ENCODE data around the gene SV2B.

The SV2B gene

DNA sequence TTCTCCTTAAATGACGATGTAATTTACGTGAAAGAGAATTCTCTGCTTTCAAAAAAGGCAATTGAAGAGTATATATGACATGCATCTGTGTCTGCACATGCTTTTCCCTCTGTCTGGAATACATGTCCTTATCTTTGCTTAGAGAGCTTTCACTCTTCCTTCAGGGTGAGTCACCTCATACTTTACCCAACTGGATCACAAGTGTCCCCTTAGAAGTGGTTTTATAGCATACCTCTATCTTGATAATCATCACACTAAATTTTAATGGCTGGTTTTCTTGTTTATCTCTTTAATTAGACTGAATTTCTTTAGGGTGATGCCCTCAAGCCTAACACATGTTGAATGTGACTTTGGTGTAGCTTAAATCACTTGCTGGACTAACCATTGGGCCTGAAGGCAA is 178.9 kb downstream of the SV2B start:
- Histone ChIP-seq H3K36me3 (ENCODE audit: control insufficient read depth in 1 of 2, insufficient read depth in 2 of 2, low read length in 2 of 2) (no peaks in the 10 kb centered on the region), H3K4me3 (ENCODE audit: low read depth in 1 of 2, low read length in 2 of 2) (no peak overlapping the region), H3K4me1 (ENCODE audit: control insufficient read depth in 1 of 2, insufficient read depth in 2 of 2, low read length in 2 of 2) (no peaks in the 10 kb centered on the region), H3K27ac (ENCODE audit: low read length) (no peak overlapping the region), H3K27me3 (ENCODE audit: low read depth, low read length) (no peaks in the 10 kb centered on the region), H3K9me3 (ENCODE audit: control insufficient read depth in 1 of 2, low read length in 2 of 2) (no peaks in the 10 kb centered on the region)

DNA sequence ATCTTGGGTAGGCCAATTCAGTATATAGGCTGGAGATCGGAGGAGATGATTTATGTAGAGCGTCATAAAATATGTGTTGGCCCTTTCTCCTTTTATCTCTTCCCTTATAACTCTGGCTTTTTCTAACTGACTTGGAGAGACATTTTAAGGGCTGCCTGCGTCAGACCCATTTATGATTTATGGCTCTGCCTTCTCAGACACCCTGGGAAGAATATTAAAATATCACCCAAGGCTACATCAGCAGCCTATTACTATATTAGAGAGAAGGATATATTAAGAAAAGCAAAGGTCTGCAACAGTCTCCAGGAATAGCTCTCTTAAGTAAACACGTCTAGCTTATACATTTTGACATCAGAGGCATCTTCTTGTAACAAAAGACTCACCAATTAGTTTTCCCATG is 179.4 kb downstream of the SV2B start:
- Histone ChIP-seq H3K27ac (ENCODE audit: low read length) (no peak overlapping the region), H3K4me3 (ENCODE audit: low read depth in 1 of 2, low read length in 2 of 2) (no peak overlapping the region), H3K4me1 (ENCODE audit: control insufficient read depth in 1 of 2, insufficient read depth in 2 of 2, low read length in 2 of 2) (no peaks in the 10 kb centered on the region), H3K27me3 (ENCODE audit: low read depth, low read length) (no peaks in the 10 kb centered on the region), H3K9me3 (ENCODE audit: control insufficient read depth in 1 of 2, low read length in 2 of 2) (no peaks in the 10 kb centered on the region), H3K36me3 (ENCODE audit: control insufficient read depth in 1 of 2, insufficient read depth in 2 of 2, low read length in 2 of 2) (no peaks in the 10 kb centered on the region)

DNA sequence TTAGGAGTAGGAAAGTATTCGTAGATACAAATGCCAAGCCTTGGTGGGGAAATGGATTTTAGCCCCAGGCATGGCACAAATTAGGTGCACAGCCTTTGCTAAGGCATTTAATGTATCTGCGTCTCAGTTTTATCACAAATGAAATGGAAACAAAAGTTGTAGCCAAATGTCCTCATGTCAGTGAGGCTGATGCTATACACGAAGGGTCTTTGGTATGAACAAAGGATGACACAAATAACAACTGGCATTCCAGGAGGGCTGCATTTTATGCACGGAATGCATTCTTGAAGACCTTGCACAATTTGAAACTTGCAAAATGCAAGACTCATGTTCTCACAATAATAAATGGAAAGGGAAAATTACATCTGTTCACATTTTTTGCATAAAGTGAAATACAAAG is 181.9 kb downstream of the SV2B start:
- Histone ChIP-seq H3K27ac (ENCODE audit: low read length) (no peak overlapping the region), H3K4me1 (ENCODE audit: control insufficient read depth in 1 of 2, insufficient read depth in 2 of 2, low read length in 2 of 2) (no peaks in the 10 kb centered on the region), H3K36me3 (ENCODE audit: control insufficient read depth in 1 of 2, insufficient read depth in 2 of 2, low read length in 2 of 2) (no peaks in the 10 kb centered on the region), H3K9me3 (ENCODE audit: control insufficient read depth in 1 of 2, low read length in 2 of 2) (no peaks in the 10 kb centered on the region), H3K27me3 (ENCODE audit: low read depth, low read length) (no peaks in the 10 kb centered on the region), H3K4me3 (ENCODE audit: low read depth in 1 of 2, low read length in 2 of 2) (no peak overlapping the region)

DNA sequence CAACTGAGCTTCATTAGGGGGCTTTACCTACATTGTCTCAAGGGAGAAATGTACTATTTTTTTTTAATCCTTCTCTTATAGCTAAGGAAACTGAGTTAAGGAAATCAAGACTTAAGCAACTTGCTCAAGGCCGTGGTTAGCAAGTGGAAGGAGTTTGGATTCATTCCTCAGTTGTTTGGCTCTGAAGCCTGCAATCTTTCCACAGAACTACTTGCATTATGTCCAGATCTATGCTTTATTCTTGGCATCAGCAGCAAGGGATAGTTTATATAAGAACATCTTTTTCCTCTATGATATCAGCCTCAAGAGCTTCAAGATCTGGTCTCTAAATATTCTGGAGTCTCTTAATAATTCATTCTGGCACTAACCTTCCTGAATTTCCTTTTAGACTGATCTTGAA is 182.4 kb downstream of the SV2B start:
- Histone ChIP-seq H3K27ac (ENCODE audit: low read length) (no peak overlapping the region), H3K4me1 (ENCODE audit: control insufficient read depth in 1 of 2, insufficient read depth in 2 of 2, low read length in 2 of 2) (no peaks in the 10 kb centered on the region), H3K4me3 (ENCODE audit: low read depth in 1 of 2, low read length in 2 of 2) (no peak overlapping the region), H3K9me3 (ENCODE audit: control insufficient read depth in 1 of 2, low read length in 2 of 2) (no peaks in the 10 kb centered on the region), H3K27me3 (ENCODE audit: low read depth, low read length) (no peaks in the 10 kb centered on the region), H3K36me3 (ENCODE audit: control insufficient read depth in 1 of 2, insufficient read depth in 2 of 2, low read length in 2 of 2) (no peaks in the 10 kb centered on the region)

- H3K9me3 ChIP-seq (ENCODE audit: control insufficient read depth in 1 of 2, low read length in 2 of 2): no peaks in the 10 kb centered on the region
- no peak overlapping the region for H3K4me3 ChIP-seq (ENCODE audit: low read depth in 1 of 2, low read length in 2 of 2)
- no peaks in the 10 kb centered on the region for H3K4me1 ChIP-seq (ENCODE audit: control insufficient read depth in 1 of 2, insufficient read depth in 2 of 2, low read length in 2 of 2)
- H3K27me3 ChIP-seq (ENCODE audit: low read depth, low read length): no peaks in the 10 kb centered on the region
- no peaks in the 10 kb centered on the region for H3K36me3 ChIP-seq (ENCODE audit: control insufficient read depth in 1 of 2, insufficient read depth in 2 of 2, low read length in 2 of 2)
- no peak overlapping the region for H3K27ac ChIP-seq (ENCODE audit: low read length)
These were observed 183.1 kb downstream of the SV2B start for GRCh38 chr15:91283155-91283554.

DNA sequence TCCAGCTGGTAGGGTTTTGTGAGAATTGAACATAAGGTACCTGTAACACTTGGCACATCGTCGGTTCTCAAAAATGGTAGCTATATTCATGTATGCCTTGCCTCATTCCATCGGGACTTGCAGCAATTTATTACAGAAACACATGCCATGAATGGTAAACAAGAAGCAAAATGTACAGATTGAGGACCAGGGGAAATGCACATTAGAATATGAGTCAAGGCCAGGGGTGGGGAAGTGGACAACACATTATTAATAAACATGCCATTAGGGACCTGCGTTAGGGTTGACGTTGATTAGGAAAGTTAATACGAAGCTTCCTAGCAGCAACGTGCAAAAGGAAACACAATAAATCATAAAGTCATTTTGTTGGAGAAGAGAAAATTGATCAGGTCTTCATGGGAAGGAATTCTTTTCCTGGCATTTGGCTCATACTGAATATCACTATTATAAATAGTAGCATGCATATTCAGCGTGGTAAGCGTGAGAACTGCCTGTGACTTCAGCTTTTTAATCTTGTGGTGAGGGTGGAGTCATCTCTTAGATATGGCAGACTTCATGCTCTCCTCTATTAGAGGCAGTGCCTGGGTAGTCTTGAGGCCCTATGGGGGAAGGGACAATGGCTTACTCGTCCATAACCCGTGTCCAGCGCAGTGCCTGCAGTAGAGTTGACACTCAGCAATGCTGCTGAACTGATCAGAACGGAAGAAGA is 184.9 kb downstream of the SV2B start:
- Histone ChIP-seq H3K27ac (ENCODE audit: low read length) (no peak overlapping the region), H3K27me3 (ENCODE audit: low read depth, low read length) (no peaks in the 10 kb centered on the region), H3K4me1 (ENCODE audit: control insufficient read depth in 1 of 2, insufficient read depth in 2 of 2, low read length in 2 of 2) (no peaks in the 10 kb centered on the region), H3K4me3 (ENCODE audit: low read depth in 1 of 2, low read length in 2 of 2) (no peak overlapping the region), H3K36me3 (ENCODE audit: control insufficient read depth in 1 of 2, insufficient read depth in 2 of 2, low read length in 2 of 2) (no peaks in the 10 kb centered on the region), H3K9me3 (ENCODE audit: control insufficient read depth in 1 of 2, low read length in 2 of 2) (no peaks in the 10 kb centered on the region)

GRCh38 chr15:91289324-91289723 is 189.3 kb downstream of the SV2B start:
- Histone ChIP-seq H3K36me3 (ENCODE audit: control insufficient read depth in 1 of 2, insufficient read depth in 2 of 2, low read length in 2 of 2) (no peaks in the 10 kb centered on the region), H3K9me3 (ENCODE audit: control insufficient read depth in 1 of 2, low read length in 2 of 2) (no peaks in the 10 kb centered on the region), H3K4me3 (ENCODE audit: low read depth in 1 of 2, low read length in 2 of 2) (no peak overlapping the region), H3K27ac (ENCODE audit: low read length) (no peak overlapping the region), H3K27me3 (ENCODE audit: low read depth, low read length) (no peaks in the 10 kb centered on the region), H3K4me1 (ENCODE audit: control insufficient read depth in 1 of 2, insufficient read depth in 2 of 2, low read length in 2 of 2) (no peaks in the 10 kb centered on the region)

DNA sequence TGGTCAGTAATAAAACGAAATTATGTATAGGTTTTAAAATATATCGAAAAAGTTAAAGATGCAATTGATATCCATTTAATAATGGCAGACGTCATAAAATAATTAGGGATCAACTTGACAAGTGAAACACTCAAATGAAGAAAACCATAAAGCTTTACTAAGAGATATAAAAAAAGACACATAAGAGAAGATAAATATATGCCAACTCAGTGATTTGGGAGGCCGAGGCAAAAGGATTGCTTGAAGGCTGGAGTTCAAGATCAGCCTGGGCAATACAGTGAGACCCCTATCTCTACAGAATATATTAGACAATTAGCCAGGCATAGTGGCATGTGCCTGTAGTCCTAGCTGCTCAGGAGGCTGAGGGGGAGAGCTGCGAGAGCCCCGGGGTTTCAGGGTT is 190.5 kb downstream of the SV2B start:
- Histone ChIP-seq H3K27ac (ENCODE audit: low read length) (no peak overlapping the region), H3K4me1 (ENCODE audit: control insufficient read depth in 1 of 2, insufficient read depth in 2 of 2, low read length in 2 of 2) (no peaks in the 10 kb centered on the region), H3K9me3 (ENCODE audit: control insufficient read depth in 1 of 2, low read length in 2 of 2) (no peaks in the 10 kb centered on the region), H3K36me3 (ENCODE audit: control insufficient read depth in 1 of 2, insufficient read depth in 2 of 2, low read length in 2 of 2) (no peaks in the 10 kb centered on the region), H3K27me3 (ENCODE audit: low read depth, low read length) (no peaks in the 10 kb centered on the region), H3K4me3 (ENCODE audit: low read depth in 1 of 2, low read length in 2 of 2) (no peak overlapping the region)

DNA sequence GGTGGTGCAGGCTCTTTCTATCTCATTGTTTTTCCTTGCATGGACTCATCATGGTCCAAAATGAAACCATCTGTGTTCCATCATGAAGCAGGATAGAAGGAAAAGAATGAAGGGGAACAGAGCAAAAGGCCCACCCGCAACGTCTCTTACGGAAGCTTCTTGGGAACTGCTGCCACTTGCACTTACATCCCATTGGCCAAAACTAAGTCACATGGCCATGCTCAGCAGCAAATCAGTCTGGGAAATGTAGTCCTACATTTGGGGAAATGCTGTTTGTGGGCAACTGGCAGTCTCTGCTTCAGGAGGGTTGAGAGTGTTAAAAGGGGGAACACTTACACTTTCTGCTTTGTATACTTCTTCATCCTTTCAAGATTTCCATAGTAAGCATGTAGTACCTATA is 191.6 kb downstream of the SV2B start:
- Histone ChIP-seq H3K9me3 (ENCODE audit: control insufficient read depth in 1 of 2, low read length in 2 of 2) (no peaks in the 10 kb centered on the region), H3K4me3 (ENCODE audit: low read depth in 1 of 2, low read length in 2 of 2) (no peak overlapping the region), H3K4me1 (ENCODE audit: control insufficient read depth in 1 of 2, insufficient read depth in 2 of 2, low read length in 2 of 2) (no peaks in the 10 kb centered on the region), H3K27me3 (ENCODE audit: low read depth, low read length) (no peaks in the 10 kb centered on the region), H3K36me3 (ENCODE audit: control insufficient read depth in 1 of 2, insufficient read depth in 2 of 2, low read length in 2 of 2) (no peaks in the 10 kb centered on the region), H3K27ac (ENCODE audit: low read length) (no peak overlapping the region)

GRCh38 chr15:91294344-91294743 is 194.3 kb downstream of the SV2B start:
- Histone ChIP-seq H3K4me1 (ENCODE audit: control insufficient read depth in 1 of 2, insufficient read depth in 2 of 2, low read length in 2 of 2) (no peaks in the 10 kb centered on the region), H3K9me3 (ENCODE audit: control insufficient read depth in 1 of 2, low read length in 2 of 2) (no peaks in the 10 kb centered on the region), H3K27ac (ENCODE audit: low read length) (no peak overlapping the region), H3K36me3 (ENCODE audit: control insufficient read depth in 1 of 2, insufficient read depth in 2 of 2, low read length in 2 of 2) (no peaks in the 10 kb centered on the region), H3K27me3 (ENCODE audit: low read depth, low read length) (no peaks in the 10 kb centered on the region), H3K4me3 (ENCODE audit: low read depth in 1 of 2, low read length in 2 of 2) (no peak overlapping the region)

DNA sequence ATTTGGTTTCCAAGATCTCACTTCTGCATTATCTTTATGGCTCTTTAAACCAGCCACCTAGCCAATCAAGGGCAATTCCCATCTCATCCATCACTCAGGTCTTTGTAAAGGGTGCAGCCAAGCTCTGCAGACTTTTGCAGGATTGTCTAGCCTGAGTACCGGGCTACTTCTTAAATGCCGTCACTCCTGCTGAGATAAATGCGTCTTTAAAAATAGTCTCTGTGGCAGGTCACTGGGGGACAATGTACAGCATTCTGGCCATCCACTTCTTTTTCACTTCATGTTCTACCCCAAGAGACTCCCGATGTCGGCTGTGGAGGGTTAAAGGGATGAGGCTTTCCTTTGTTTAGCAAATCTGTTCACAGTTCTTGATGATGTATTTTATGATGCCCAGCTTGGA is 194.7 kb downstream of the SV2B start:
- Histone ChIP-seq H3K36me3 (ENCODE audit: control insufficient read depth in 1 of 2, insufficient read depth in 2 of 2, low read length in 2 of 2) (no peaks in the 10 kb centered on the region), H3K27me3 (ENCODE audit: low read depth, low read length) (no peaks in the 10 kb centered on the region), H3K9me3 (ENCODE audit: control insufficient read depth in 1 of 2, low read length in 2 of 2) (no peaks in the 10 kb centered on the region), H3K4me1 (ENCODE audit: control insufficient read depth in 1 of 2, insufficient read depth in 2 of 2, low read length in 2 of 2) (no peaks in the 10 kb centered on the region), H3K4me3 (ENCODE audit: low read depth in 1 of 2, low read length in 2 of 2) (no peak overlapping the region), H3K27ac (ENCODE audit: low read length) (no peak overlapping the region)

GRCh38 chr15:91298101-91298500 is 198.0 kb downstream of the SV2B start:
- no peaks in the 10 kb centered on the region for H3K9me3 ChIP-seq (ENCODE audit: control insufficient read depth in 1 of 2, low read length in 2 of 2)
- no peak overlapping the region for H3K4me3 ChIP-seq (ENCODE audit: low read depth in 1 of 2, low read length in 2 of 2)
- H3K27ac ChIP-seq (ENCODE audit: low read length): no peak overlapping the region
- H3K4me1 ChIP-seq (ENCODE audit: control insufficient read depth in 1 of 2, insufficient read depth in 2 of 2, low read length in 2 of 2): peaks cover 0 to 3% of the 10 kb centered on the region in 2 donors
- H3K27me3 ChIP-seq (ENCODE audit: low read depth, low read length): no peaks in the 10 kb centered on the region
- H3K36me3 ChIP-seq (ENCODE audit: control insufficient read depth in 1 of 2, insufficient read depth in 2 of 2, low read length in 2 of 2): no peaks in the 10 kb centered on the region

Data from muscle layer of duodenum (tissue), 2 donors.